ENCODE results near the gene VSTM5. TPM values are rescaled to one million over a fixed set of nuclear protein-coding genes. Genes with fewer than 3 reads are reported as not detected.

Gene VSTM5
- total RNA-seq, 4 donors from 2014 or later: 0.13 to 0.19 TPM; not detected in 2

DNA sequence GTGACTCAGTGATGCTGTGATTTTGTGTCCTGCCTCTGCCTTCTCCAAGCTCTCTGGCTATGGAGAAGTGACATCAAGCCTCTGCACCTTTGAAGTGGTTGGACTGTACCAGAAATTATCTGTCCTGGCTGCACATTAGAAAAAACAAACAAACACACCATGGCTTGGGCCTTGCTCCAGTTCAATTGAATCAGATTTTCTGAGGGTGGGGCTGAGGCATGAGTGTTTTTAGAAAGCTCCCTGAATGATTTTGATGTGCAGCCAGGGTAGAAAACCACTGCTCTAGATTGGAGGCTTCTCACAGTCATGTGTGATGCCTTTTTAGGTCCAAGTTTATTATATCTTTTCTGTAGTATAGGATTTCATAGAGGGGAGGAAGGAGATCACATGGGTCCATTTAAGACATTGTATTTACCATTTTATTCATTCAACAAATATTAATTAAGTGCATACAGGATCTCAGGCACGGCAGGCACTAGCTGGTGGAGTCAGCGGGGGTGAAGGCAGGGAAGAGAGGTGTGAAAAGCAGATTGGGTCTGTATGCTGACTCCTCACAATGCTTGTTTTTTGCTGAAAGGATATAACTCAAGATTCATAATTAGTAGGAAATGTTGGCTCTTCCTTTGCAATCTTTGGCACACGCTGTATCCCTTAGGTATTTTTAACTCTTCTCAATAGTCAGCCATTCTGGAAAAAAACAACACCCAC, 7.1 kb upstream of the VSTM5 start:
- TF ChIP-seq POLR2A (IDR thresholded peaks at IDR 0.05): no peak
- TF ChIP-seq, protein P1, sequence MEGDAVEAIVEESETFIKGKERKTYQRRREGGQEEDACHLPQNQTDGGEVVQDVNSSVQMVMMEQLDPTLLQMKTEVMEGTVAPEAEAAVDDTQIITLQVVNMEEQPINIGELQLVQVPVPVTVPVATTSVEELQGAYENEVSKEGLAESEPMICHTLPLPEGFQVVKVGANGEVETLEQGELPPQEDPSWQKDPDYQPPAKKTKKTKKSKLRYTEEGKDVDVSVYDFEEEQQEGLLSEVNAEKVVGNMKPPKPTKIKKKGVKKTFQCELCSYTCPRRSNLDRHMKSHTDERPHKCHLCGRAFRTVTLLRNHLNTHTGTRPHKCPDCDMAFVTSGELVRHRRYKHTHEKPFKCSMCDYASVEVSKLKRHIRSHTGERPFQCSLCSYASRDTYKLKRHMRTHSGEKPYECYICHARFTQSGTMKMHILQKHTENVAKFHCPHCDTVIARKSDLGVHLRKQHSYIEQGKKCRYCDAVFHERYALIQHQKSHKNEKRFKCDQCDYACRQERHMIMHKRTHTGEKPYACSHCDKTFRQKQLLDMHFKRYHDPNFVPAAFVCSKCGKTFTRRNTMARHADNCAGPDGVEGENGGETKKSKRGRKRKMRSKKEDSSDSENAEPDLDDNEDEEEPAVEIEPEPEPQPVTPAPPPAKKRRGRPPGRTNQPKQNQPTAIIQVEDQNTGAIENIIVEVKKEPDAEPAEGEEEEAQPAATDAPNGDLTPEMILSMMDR (IDR thresholded peaks at IDR 0.05): no peak
- intact Hi-C loops (cut with DNase I; ENCODE audit: low total_unique reads): no loop called here
- H3K4me3 ChIP-seq (ENCODE audit: low read depth, poor library complexity, severe bottlenecking): no peak overlapping the region
- 35 to 43% methylated on average over 3 of the region's 3 CpGs for WGBS, 2 donors
- DNase-seq (ENCODE audit: low spot score in 2 of 2): no peak

DNA sequence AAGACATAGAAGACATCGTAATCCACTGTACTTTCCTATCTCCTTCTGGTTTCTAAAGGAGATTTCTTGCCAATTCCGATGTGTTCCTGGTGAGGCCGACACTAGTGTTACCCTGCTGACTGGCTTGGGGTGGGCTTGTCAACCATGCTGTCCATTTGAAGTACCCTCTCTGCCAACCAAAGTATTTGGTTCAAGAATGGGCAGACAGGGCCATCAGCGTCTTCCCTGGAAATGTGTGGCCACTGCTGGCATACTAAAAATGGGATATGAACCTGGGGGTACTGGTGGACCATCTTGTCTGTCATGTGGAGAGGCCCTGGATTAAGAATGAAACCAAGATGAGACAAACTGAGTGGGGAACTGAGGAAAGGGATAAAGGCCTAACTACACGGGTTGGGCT, 1.8 kb upstream of the VSTM5 start:
- H3K4me3 ChIP-seq (ENCODE audit: low read depth, poor library complexity, severe bottlenecking): no peak overlapping the region
- DNase-seq (ENCODE audit: low spot score in 2 of 2): no peak
- no peak for TF ChIP-seq POLR2A (IDR thresholded peaks at IDR 0.05)
- TF ChIP-seq, protein P1 (IDR thresholded peaks at IDR 0.05): no peak
- intact Hi-C loops (cut with DNase I; ENCODE audit: low total_unique reads): no loop called here
- WGBS, 2 donors: 97 to 98% methylated on average over 5 of the region's 5 CpGs

DNA sequence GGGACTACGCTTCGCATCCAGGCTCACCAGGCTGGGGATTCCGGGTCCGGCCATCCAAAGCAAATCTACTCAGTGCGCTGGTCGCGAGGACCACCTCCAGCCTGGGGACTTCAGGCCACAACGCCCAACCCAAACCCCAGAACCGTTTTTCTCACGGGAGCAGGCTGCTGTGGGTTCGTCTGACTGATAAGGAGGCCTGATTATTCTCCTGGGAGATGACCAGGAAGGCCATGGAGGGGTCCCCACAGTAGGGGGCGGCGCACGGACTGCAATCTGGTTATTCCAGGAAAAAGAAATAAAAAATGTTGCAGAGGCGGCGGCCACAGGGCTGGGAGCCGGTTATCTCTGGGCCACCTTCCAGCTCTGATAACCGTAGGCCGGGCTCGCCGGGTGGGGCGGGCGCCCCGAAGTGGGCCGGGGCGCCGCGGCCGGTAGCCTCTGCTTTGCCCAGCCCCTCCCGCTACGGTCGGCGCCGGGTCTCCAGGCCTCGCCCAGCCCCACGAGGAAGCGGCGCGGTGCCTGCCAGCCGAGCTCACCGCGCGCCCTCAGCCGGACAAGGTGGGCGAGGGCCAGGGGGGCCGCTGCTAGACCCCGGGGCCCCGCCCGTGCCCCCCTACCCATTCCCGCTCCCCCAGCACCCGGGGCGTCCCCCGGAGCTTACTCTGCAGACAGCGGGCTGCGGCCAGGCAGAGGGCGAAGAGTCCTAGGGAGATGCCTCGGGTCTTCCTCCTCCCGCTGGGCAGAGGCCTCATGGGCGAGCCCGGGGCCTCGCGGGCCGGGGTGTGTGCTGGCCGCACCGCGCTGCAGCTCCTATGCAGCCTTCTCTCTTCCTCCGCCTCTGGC, 446 bp downstream of the VSTM5 start:
- 22 to 23% methylated on average over 25 to 31 of the region's 67 CpGs for WGBS, 2 donors
- H3K4me3 ChIP-seq (ENCODE audit: low read depth, poor library complexity, severe bottlenecking): peak overlapping the region; percentile 21
- TF ChIP-seq, protein P1 (IDR thresholded peaks at IDR 0.05): no peak
- no peak for TF ChIP-seq POLR2A (IDR thresholded peaks at IDR 0.05)
- no peak for DNase-seq (ENCODE audit: low spot score in 2 of 2)
- intact Hi-C loops (cut with DNase I; ENCODE audit: low total_unique reads): no loop called here

DNA sequence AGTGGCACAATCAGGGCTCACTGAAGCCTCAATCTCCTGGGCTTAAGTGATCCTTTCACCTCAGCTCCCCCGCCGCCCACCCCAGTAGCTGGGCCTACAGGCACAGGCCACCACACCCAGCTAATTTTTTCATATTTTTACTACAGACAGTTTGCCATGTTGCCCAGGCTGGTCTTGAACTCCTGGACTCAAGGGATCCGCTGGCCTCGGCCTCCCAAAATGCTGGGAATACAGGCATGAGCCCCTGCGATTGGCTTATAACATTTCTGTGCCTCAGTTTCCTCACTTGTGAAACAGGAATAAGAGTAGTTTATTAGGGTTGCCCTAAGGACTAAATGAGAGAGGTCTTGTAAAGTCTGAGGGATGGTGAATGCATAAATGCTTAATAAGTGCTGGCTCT, 1.2 kb downstream of the VSTM5 start:
- 94 to 95% methylated on average over 5 of the region's 5 CpGs for whole genome bisulfite sequencing, 2 donors
- intact Hi-C loops (cut with DNase I; ENCODE audit: low total_unique reads): no loop called here
- H3K4me3 ChIP-seq (ENCODE audit: low read depth, poor library complexity, severe bottlenecking): no peak overlapping the region
- no peak for TF ChIP-seq POLR2A (IDR thresholded peaks at IDR 0.05)
- TF ChIP-seq, protein P1 (IDR thresholded peaks at IDR 0.05): no peak
- DNase-seq (ENCODE audit: low spot score in 2 of 2): no peak

DNA sequence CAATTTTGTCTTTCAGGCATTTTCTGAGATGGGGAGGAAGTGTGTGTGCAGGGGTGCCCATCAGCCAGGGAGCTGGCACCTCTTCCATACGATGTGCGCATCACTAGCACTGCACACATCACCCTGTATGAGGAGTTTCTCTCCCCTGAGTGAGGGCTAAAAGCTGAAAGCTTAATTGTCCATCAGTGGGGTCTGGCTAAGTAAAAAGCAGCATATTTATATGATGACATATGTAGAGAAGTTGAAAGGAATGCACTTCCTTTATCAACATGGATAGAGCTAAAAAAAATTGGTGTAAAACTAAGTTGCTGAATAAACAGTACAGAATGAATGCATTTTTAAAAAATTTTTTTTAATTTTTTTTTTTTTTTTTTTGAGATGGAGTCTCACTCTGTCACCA, 4.0 kb downstream of the VSTM5 start:
- no peak overlapping the region for H3K4me3 ChIP-seq (ENCODE audit: low read depth, poor library complexity, severe bottlenecking)
- TF ChIP-seq, protein P1 (IDR thresholded peaks at IDR 0.05): no peak
- no peak for TF ChIP-seq POLR2A (IDR thresholded peaks at IDR 0.05)
- 74 to 78% methylated on average over 2 of the region's 2 CpGs for WGBS, 2 donors
- intact Hi-C loops (cut with DNase I; ENCODE audit: low total_unique reads): no loop called here
- no peak for DNase-seq (ENCODE audit: low spot score in 2 of 2)
